Measurements from ENCODE around the gene C4orf54. TPM values are rescaled to one million over a fixed set of nuclear protein-coding genes. Genes with fewer than 3 reads are reported as not detected.

Gene C4orf54
- total RNA-seq, 1 donor, result not detected

DNA sequence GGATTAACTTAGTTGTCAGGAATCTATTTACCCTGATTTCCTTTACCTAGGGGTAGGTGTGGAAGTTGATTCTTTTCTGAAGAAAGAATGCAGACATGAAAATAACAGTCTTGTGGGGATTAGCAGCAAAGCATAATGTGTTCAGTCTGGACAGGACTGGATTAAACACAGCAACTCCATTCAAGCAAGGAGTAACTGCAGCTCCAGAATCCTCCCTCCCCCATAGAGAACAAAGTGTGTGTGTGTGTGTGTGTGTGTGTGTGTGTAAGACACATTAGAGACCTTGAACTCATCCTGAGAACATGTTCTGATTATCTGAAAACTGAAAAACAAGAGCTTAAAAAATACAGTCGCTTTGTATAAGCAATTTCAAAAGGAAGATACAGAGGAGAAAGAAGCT lies 9.3 kb downstream of the C4orf54 start:
- TF ChIP-seq, protein P1, sequence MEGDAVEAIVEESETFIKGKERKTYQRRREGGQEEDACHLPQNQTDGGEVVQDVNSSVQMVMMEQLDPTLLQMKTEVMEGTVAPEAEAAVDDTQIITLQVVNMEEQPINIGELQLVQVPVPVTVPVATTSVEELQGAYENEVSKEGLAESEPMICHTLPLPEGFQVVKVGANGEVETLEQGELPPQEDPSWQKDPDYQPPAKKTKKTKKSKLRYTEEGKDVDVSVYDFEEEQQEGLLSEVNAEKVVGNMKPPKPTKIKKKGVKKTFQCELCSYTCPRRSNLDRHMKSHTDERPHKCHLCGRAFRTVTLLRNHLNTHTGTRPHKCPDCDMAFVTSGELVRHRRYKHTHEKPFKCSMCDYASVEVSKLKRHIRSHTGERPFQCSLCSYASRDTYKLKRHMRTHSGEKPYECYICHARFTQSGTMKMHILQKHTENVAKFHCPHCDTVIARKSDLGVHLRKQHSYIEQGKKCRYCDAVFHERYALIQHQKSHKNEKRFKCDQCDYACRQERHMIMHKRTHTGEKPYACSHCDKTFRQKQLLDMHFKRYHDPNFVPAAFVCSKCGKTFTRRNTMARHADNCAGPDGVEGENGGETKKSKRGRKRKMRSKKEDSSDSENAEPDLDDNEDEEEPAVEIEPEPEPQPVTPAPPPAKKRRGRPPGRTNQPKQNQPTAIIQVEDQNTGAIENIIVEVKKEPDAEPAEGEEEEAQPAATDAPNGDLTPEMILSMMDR (IDR thresholded peaks at IDR 0.05; ENCODE audit: insufficient read depth, low read length), result no peak
- DNase-seq (ENCODE audit: low read depth), result no peak
- no peak overlapping the region for H3K4me3 ChIP-seq (ENCODE audit: low read depth, low read length)

DNA sequence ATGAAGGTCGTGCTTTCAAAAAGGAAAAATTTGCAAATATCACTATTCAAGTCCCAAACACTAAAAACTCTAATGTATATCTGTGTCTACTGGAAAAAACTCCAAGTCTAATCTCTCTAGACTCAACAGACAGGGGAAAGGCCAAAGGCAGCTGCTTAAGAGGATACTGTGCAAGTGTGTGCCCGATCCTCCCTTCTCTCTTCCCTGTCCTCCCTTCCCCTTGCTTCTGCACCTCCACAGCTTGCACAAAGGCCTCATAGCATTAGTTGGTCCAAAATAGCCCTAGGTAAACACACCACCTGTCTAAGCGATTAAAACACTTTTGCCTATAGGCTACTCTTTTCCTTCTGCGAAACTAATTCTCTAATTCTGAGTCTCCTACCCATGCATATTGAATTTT lies 10.6 kb downstream of the C4orf54 start:
- DNase-seq (ENCODE audit: low read depth), result no peak
- H3K4me3 ChIP-seq (ENCODE audit: low read depth, low read length), result no peak overlapping the region
- TF ChIP-seq, protein P1 (IDR thresholded peaks at IDR 0.05; ENCODE audit: insufficient read depth, low read length), result no peak

DNA sequence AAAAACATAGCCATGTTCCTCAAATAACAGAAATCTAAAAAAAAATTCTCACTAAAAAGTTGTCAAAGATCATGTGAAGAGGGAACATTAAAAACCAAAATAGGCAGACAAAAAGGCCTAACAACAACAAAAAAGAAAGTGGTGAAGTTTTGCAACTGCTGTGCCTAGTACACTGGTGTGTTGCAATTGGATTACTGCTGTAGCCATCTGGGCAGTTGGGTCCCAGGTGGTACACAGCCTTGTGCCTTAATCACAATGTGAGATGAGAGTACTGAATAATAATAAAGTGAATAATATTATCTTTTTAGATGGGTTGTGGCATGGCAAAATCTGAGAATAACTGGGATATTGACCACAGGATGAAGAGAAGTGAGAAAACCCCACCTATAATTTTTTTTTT lies 12.0 kb downstream of the C4orf54 start:
- TF ChIP-seq, protein P1 (IDR thresholded peaks at IDR 0.05; ENCODE audit: insufficient read depth, low read length), result no peak
- DNase-seq (ENCODE audit: low read depth), result no peak
- no peak overlapping the region for H3K4me3 ChIP-seq (ENCODE audit: low read depth, low read length)

DNA sequence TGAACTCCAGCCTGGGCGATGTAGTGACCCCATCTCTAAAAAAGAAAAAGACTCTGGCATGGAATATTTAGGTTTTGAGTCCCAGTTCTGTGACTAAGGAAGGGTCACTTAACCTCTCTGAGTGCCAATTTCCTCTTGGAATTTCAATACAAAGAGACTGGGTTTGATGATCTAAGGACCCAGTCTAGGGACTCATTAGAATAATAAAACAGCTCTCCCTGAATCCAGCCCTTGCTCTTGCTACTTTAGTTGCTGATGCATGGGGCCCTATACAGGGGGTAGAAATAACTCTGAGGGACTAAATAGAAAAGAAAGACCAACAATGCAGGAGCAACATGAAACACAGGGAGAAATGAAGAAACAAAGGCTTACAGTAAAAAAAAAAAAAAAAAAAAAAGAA lies 12.6 kb downstream of the C4orf54 start:
- H3K4me3 ChIP-seq (ENCODE audit: low read depth, low read length), result no peak overlapping the region
- TF ChIP-seq, protein P1 (IDR thresholded peaks at IDR 0.05; ENCODE audit: insufficient read depth, low read length), result no peak
- no peak for DNase-seq (ENCODE audit: low read depth)

DNA sequence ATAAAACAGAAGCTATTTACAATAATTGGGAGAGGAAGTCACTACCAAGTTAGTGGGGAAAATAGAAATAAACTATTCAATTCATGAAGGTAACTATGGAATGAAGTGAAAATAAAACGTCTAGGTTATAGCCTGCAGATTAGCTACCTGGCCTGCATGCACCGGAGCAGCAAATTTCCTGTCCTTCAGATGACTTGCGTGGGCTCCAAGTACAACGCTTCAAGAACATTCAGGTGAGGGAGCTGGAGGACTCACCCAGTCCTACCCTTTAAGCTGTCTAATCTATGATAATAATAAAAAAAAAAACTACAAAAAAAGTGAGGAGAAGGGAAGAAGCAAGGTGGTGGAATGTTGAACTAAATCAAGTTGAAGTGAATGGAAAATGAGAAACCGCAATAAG lies 13.2 kb downstream of the C4orf54 start:
- H3K4me3 ChIP-seq (ENCODE audit: low read depth, low read length), result no peak overlapping the region
- DNase-seq (ENCODE audit: low read depth), result no peak
- TF ChIP-seq, protein P1 (IDR thresholded peaks at IDR 0.05; ENCODE audit: insufficient read depth, low read length), result no peak

DNA sequence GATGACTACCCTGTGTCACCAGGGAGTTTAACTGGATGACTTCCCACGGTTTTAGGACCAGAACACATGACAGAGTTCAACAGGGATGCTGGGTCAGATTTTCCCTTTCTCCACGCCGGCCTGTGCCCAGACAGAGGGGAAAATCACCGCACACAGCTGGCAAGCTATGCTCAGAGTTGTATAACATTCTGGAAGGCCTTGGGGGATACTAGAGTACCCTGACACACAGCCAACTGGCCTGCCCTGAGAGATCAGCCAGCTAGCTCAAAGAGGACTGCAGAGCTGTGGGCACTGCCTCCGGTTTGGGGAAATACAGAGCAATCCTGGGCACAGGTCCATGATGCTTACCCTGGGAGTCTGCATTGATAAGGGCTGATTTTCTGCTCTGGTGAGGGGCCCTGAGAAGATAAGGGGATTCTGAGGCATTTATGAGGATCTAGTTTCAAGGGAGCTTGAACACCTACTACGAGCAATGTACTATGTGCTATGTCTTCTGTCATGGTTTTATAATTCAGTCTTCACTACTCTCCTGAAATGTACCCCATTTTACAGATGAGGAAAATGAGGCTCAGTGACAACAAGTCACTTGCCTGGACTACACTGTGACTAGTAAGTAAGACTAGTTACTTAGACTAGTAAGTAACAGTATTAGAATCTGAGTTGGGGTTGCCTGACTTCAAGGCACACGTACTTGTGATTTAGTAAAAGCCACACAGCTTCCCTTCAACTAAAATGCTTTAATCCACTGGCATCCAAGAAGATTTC lies 14.7 kb downstream of the C4orf54 start:
- no peak overlapping the region for H3K4me3 ChIP-seq (ENCODE audit: low read depth, low read length)
- TF ChIP-seq, protein P1 (IDR thresholded peaks at IDR 0.05; ENCODE audit: insufficient read depth, low read length), result no peak
- peak; percentile 14 for DNase-seq (ENCODE audit: low read depth)

DNA sequence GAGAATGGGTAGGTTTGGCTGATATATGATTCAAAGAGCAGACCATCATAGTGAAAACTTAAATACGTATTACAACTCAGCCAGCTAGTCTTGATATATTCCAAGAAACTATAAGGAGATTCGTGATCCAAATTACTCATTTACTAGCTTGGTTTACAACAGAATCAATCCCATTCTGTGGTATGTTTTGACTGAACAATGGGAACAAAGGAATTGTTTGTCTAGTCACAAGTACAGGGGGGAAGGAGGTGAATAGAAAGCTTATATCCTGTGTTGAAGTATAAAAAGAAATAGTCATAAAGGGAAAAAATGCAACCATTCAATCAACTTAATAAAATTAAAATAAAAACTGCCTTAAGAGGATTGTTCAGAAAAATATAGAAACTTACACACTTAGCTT lies 17.0 kb downstream of the C4orf54 start:
- TF ChIP-seq, protein P1 (IDR thresholded peaks at IDR 0.05; ENCODE audit: insufficient read depth, low read length), result no peak
- H3K4me3 ChIP-seq (ENCODE audit: low read depth, low read length), result no peak overlapping the region
- DNase-seq (ENCODE audit: low read depth), result no peak

All from fibroblast of the aortic adventitia (primary cell).